ENCODE data around the gene EPS8L2.
A peak's percentile ranks its signal among the peaks of the same experiment; 100 is the strongest.

The EPS8L2 gene

DNA sequence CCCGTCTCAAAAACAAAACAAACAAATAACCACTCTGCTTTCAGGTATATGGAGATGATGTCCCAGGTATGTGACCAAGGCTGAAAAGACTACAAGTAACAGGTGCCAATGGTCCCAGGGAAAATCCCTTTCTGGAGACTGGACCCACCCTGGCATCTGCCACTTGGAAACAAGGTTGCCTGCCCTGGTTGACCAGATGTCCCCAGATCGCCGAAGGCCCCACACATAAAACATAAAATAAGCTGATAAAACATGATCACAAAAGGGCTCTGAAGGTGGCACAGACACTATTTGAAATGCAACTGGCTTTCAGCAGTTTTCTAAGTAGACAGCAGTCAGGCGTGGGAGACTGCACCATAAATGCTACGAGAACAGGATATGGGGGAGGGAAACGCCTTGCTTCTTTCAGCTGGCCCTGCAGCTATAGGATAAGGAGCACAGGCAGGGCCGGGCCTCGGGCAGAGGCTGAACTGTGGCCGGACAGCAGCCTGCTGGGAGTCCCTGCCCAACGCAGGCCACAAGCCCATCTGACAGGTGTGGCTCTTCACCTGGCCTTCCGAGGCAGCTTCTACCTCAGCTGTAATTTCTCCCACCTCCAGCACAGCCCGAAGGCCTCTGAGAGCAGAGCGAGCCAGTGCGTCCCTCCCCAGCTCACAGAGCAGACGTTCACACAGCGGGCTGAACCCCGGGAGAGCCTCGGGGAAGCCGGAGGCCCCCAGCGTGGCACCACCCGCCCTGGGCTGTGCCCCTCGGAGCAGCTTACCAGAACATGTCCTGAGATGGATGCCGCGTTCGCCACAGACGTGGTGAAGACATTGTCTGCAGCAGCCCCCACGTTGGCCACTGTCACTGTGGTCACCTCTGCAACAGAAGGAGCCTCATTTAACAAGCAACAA is 15.0 kb upstream of the EPS8L2 start:
- DNase-seq: no peak

DNA sequence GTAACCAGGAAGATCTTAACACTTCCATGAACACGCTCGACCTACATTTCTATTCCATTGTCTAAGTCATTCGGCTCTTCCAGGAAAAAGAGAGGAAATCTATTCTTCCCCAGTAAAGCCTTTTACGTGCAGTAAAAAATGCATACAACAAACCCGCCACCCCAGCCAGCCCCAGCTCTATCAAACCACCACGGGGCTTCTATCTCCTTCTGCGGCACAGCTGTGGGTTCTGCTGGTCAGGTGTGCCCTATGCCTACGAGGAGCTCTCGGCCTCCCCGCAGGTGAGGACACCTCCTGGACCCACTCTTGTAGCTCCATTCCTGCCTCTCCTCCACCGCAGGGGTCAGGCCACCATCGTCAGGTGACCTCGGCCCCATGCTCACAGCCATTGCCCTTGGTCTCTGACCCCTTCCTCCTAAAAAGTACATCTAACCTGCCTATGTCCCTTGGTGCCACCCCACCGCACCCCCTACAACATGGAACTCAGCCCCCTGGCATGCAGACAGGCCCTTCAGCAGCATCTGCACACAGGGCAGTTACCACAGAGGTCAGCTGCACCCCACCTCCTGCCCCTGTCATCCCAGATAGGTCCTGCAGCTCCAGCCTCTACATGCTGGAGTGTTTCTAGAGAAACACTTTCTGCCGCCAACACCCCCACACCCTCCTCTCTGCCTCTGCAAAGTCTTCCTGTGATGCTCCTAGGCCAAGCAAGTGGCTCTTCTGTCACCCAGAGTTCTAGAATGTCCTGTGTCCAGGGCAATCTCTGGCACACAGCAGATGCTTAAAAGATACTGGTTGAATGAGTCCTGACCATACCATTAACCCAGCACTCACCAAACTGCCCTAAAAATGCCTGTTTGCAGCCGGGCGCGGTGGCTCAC is 14.1 kb upstream of the EPS8L2 start:
- DNase-seq: no peak

DNA sequence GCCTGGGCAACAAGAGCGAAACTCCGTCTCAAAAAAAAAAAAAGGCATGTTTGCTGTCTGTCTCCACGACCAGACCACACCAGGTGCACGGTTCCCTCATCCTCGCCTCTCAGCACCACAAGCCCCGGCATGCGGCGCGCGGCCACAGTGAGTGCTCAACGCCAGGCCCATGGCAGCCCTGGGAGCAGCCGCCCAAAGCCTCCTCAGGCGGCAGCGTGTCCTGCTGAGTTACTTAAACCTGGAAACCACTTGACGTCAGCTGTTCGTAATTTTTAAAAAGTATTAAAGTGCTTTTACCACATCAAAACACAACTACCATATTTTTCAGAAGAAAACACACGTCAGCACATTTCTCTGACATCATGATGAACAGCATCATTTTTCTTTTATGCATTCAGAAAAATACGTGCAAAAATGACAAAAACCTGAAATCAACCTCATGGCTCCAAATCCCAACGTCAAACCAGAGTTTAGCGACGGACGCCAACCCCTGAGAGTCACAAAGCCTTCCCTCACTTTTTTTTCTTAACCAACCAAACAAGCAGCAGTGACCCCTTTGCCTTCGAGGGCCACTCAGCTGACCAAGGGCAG is 13.1 kb upstream of the EPS8L2 start:
- DNase-seq: no peak

DNA sequence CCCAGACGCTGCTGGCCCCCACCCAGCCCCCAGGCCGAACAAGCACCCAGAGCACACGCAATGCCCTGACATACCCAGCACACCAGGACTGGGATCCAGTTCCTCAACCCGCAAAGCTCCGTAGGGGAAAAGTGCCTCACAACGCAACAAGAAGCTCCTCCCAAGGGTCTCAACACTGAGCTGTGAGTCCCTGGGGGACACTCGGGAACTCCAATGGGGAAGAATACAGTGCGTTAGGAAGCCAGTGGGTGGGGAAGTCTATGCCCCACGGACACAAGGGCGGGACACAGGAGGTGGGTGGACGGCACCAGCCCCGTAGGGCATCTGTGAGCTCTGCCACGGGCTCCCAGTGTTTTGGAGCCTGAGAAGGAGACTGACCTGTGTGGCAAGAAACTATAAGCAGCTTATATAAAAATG is 12.6 kb upstream of the EPS8L2 start:
- DNase-seq: no peak

DNA sequence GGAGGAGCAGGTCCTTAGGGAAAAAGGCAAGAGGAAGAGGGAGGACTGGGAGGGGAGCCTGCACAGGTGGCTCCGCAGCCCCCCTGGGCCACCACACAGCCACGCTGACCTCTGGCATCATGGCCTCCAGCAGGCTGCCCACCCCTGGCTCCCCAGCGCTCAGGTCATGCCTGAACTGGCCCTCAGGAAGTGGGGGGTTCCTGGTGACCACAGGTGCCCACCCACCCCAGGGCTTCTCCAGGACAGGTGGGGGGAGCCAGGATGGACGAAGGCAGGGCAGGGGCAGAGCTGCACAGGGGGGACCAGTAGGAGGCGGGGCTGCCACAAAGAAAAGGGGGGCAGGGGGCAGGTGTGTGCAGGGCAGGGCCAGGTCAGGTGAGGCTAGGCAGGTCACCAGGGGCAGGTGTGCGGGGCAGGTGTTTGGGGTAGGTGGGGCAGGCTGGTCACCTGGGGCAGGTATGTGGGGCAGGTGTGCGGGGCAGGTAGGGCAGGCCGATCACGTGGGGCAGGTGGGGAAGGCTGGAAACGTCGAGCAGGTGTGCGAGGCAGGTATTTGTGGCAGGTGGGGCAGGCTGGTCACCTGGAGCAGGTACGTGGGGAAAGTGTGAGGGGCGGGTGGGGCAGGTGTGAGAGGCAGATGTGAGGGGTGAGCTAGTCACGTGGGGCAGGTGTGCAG is 12.0 kb upstream of the EPS8L2 start:
- peak; percentile 72 for DNase-seq

DNA sequence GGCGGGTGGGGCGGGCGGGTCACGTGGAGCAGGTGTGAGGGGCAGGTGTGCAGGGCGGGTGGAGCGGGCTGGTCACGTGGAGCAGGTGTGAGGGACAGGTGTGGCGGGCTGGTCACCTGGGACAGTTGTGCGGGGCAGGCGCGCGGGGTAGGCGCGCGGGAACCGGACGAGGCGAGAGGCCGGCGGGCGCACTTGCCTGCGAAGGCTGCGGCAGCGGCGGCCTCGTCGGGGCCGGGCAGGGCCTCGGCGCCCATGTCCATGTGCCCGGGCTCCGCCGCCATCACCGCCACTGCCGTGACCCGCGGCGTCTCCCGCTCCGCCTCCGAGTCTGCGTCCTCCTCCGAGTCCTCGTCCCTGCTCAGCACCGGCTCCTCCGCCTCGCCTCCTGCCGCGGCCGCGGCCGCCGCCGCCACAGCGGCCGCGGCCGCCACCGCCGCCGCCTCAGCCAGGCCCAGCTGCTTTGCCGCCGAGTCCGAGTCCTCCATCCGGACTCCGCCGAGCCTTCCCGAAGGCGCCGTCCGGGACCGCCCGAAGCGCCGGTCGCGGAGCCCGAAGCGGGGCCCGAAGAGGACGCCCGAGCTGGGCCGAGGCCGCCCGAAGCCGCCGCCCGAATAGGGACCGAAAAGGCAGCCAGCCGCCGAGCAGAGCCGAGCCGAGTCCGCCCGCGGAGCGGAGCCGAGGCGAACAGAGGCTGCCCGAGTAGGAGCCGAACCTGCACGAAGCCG is 11.3 kb upstream of the EPS8L2 start, which contains the start of gene DEAF1:
DEAF1 (minus strand) TSS at position 660 of the 725 bp plus-strand sequence; CDS start at position 485, 175 bp downstream.
- DNase-seq: peak; percentile 96

DNA sequence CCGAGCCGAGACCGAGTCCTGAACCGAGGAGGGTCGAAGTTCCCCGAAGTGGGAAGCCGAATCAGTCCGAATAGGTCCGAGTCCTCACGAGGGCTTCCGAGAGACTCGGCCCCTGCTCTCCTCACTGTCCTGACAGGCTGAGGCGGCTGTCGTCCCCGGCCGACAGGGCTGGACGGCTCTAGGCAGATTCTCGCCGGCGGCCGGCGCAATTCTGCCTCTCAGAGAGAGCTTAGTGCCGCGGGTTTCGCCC is 10.8 kb upstream of the EPS8L2 start:
- no peak for DNase-seq

DNA sequence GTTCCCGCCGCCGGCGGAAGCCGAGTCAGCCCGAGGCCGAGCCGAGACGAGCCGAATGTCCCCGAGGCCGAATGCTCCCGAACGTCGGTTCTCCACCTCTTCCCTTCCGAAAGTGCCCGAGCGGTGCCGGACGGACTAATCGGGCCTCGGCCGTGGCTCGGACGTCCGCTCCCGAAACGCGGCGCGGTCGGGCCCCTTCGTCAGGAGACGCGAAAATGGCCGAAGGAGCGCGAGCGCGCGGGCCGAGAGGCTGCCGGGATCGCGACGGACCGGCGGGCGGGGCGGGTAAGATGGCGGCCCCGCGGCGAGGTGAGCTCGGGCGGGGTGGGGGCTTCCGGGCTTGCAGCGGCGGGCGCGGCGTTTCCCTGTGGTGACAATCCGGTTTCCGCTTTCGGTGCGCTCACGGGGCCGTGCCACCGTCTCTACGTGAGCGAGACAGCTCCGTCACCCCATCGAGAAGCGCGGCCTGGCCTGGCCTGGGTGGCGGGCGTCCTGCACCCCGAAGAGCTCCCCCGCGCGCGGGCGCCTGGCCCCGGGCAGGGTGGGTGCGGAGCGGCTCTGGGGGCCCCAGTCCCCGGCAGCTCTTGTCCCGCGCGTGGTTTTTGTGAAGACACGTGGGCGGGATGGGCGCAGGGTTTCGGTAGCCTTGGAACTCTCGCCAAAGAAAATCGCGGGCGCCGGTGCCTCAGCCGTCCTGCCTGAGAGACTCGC is 10.3 kb upstream of the EPS8L2 start, which contains the start of gene TMEM80:
TMEM80 (plus strand) TSS at position 279 of the 711 bp plus-strand sequence; CDS start at position 291, 12 bp downstream.
- peak; percentile 98 for DNase-seq

DNA sequence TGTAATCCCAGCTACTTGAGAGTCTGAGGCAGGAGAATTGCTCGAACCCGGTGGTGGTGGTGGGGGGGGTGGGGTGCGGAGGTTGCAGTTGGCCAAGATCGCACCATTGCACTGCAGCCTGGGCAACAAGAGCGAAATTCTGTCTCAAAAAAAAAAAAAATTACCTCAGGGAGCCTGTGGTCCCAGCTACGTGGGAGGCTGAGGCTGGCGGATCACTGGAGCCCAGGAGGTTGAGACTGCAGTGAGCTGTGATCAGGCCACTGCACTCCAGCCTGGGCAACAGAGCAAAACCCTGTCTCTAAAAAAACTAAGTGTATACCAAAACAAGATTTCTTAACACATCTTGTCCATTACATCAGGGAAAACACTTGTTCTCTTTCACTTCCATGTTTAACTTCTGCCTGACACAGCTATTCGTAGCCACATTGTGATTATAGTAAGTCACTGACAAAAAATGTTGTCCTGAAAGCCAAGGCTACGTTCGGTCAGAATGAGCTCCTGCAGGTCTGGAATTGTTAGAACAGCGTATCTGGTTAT is 9.0 kb upstream of the EPS8L2 start:
- no peak for DNase-seq

DNA sequence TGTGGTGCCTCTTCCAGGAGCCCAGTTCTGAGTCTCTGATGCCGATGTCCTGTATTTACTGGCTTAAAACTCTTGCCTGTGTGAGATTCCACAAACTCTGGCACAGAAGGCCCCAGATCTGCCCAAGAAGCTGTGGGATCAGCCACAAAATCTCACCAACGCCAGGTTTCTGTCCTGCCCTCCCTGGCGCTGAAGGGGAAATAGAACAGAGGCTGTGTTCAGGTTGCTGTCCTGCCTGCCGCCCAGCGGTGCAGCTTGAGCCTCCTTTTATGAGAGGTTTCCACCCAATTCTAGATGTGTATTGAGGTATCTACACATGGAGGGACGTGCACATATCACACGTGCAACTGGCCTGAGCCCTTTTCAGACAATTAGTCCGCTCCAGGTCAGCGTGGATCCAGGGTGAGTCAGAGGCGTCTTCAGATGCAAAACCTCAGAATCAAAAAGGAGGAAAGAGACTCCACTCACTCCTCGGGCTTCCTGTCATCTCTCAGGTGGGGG is 8.2 kb upstream of the EPS8L2 start:
- no peak for DNase-seq

DNA sequence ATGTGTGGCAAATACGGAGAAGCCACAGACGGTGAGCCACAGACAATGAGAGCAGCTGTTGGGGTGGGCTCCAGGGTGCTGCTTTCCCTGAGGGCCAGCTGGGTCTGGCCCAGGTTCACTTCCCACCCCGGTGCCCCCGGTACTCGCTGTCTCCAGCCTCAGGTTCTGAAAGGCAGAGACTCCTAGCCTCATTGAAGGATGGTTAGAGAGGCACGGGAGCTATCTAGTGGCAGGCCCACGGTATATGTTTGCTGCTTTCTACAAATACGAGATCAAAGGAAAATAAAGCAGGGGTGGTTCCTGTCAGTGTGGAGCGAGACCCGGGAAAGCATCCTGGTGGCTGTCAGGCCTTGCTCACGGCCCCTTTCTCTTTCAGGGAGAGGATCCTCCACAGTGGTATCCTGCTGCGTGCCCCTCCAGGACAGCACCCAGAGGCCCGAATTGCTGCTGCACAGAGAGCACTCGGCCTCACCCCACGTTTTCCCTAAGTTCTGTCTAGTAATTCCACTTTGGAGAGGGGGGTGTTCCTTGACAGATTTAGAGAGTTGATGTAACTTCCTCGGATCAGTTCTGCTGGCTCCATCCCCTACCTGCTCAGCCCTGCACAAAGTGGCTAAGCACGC is 7.4 kb upstream of the EPS8L2 start:
- DNase-seq: no peak

DNA sequence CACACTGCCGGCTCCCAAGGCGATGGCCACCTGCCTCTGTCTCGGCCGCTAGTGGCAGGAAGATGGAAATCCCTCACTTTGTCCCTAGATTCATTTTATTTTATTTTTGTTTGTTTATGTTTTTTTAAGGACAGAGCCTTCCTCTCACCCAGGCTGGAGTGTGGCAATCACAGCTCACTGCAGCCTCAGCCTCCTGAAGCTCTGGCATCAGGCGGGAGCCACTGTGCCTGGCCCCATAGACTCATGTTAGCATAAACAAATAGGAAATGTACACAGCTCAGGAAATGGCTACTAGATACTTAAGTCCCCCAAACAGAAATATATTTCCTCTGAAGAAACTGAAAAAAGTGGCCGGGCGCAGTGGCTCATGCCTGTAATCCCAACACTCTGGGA is 6.9 kb upstream of the EPS8L2 start:
- DNase-seq: no peak

DNA sequence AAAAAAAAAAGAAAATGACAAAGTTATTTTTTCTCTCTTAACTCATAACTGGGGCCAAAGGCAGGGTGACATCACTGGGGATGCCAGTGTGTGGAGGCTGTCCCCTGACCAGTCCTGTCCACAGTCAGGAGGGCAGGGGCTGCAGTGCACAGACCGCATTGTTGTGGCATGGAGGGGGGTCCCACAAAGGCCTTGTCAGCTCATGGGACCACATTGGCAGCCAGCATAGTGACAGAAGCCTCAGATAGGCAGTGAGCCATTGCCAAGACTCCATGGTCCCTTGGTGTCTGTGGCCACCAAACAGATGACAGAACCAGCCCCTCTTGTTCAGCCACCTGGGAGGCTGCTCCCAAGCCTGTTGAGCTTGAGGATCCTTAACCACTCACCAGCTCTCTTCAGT is 6.3 kb upstream of the EPS8L2 start:
- DNase-seq: no peak

DNA sequence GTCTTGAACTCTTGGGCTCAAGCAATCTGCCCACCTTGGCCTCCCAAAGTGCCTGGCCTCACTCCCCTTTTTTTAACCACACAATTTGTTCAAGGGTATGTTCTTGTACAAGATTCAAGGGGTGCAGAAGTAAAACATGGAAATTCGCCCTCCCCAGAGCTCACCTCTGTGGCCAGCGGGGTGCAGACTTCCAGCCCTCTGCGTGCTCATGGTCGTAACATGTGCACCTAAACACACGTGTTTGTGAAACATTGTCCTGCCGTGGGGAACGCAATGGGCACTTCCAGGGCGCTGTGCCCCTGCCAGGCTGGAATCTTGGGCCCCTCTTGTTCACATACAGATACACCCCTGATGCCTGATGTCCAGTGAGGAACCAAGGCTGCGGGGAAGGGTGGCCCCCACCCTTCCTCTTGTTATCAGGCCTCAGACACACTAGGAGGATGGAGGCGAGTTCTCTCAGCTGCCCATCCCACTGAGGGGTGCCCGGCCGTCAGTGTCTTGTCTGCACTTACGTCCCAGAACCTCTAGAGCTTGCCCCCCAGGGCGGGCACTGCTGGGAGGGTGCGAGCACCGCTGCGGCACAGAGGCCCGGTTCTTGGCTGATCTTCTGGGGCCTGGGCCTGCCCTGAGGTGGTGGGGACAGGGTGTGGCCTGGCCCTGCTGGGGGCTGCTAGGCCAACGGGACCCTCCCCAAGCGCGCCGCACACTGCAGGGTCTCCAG is 4.1 kb upstream of the EPS8L2 start:
- no peak for DNase-seq

DNA sequence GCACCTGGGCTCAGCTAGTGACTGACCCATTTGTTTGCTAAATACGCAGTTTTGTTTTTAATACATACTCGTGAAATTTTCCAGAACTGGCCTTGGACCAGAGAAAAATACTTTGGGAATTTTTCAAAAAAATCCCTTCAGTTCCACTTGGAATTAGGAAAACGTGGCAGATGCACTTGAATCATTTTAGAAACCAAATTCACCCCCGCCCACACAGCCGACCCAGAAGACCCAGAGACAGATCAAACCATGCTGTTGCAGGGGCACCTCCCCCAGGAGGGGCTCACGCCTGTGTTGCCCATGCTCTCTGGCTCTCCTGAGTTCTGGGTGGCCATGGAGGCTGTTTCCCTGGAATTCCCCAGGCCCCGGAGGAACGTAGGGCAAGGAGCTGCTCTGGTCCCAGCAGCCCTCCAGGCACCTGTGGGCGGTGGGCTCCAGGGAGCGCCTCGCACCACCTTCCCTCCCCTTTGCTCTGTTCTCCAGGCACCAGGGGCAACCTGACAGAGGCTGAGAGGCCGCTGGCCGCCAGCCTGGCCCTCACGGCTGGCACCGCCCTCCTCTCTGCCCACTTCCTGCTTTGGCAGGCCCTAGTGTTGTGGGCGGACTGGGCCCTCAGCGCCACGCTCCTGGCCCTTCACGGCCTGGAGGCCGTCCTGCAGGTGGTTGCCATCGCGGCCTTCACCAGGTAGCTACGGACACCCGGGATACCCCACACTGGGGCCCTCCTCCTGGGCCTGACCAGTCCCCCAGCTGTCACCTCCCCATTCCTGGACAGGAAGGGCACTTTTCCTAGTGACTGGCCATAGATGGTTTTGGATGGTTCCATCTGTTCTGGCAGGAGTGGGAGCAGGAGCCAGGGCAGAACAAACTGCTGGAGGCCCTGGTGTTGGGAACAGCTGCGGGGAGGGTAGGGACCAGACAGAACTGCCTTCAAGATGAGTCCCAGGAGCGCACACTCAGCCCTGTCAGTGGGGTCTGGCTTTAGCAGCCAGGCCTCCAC is 3.3 kb upstream of the EPS8L2 start:
- DNase-seq: no peak

DNA sequence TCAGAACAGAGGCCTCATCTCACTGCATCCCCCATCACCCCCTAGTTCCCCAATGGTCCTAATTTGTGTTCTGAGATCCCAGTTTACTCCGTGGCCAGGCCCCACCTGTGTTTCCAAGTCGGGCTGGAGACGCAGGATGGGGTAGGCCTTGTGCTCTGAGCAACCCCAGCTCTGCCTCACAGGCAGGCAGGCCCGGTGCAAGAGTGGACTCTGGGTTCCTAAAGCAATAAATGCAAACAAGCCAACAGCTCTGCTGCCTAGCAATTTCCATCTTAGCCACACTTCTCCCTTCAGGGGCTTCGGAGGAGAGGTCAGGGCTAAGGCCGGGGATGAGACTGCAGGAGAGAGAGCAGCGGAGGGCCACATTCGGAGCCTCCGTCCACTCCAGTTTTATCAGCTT is 2.5 kb upstream of the EPS8L2 start:
- no peak for DNase-seq

DNA sequence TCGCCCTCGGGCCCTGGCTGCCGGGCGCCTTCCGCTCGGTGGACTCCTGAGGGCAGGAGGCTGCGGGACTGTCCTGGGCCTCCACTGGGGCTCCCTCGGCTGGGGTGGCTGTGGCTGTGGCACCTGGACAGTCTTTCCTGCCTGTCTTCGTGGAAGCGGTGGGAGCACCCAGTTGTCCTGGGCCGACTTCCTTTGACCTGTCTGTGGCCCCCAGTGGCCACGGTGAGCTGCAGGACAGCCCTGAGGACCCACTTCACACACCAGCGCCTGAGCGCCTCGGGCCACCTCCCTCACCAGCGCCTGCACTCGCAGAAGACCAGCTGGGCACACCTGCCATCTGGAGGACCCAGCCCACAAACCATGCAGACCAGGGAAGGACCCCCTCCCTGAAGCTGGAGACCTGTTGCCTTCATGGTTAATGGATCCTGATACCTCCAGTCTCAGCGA is 1.8 kb upstream of the EPS8L2 start:
- no peak for DNase-seq
